ENCODE results near the gene TWNK.

- TF ChIP-seq POLR2A (IDR thresholded peaks at IDR 0.05) = no peak
- TF ChIP-seq, protein P1, sequence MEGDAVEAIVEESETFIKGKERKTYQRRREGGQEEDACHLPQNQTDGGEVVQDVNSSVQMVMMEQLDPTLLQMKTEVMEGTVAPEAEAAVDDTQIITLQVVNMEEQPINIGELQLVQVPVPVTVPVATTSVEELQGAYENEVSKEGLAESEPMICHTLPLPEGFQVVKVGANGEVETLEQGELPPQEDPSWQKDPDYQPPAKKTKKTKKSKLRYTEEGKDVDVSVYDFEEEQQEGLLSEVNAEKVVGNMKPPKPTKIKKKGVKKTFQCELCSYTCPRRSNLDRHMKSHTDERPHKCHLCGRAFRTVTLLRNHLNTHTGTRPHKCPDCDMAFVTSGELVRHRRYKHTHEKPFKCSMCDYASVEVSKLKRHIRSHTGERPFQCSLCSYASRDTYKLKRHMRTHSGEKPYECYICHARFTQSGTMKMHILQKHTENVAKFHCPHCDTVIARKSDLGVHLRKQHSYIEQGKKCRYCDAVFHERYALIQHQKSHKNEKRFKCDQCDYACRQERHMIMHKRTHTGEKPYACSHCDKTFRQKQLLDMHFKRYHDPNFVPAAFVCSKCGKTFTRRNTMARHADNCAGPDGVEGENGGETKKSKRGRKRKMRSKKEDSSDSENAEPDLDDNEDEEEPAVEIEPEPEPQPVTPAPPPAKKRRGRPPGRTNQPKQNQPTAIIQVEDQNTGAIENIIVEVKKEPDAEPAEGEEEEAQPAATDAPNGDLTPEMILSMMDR (IDR thresholded peaks at IDR 0.05) = no peak
These were observed 42.4 kb downstream of the TWNK start for GRCh38 chr10:101029520-101030295.
